PC-3 (cell line): ENCODE data around the gene MRPL57.
"Not testable (repeated sequence)": the region's sequence is repeated elsewhere in the genome, so short reads cannot be mapped to it uniquely, and the experiment has no call there.

Source experiments
- EZH2 ChIP-seq: fragments of 300-600 bp; sonication (generic); IDR thresholded peaks from one replicate; pipeline ENCODE4 v1.6.1; 2017; ENCODE audit warnings: antibody characterized with exemption, mild to moderate bottlenecking, low read length; ENCODE audit not compliant: unreplicated experiment
- EZH2phosphoT487 ChIP-seq: fragments of 300-600 bp; sonication (generic); IDR thresholded peaks from 2 replicates; pipeline ENCODE4 v1.6.1; 2018; ENCODE audit warnings: mild to moderate bottlenecking, antibody characterized with exemption, low read length, borderline replicate concordance
- TF ChIP-seq, protein P1 (sequence below): fragments of 300-600 bp; sonication (generic); conservative IDR thresholded peaks from 2 replicates; pipeline ENCODE4 v1.5.1; 2017; ENCODE audit warnings: antibody characterized with exemption, low read depth, mild to moderate bottlenecking, low read length

DNA sequence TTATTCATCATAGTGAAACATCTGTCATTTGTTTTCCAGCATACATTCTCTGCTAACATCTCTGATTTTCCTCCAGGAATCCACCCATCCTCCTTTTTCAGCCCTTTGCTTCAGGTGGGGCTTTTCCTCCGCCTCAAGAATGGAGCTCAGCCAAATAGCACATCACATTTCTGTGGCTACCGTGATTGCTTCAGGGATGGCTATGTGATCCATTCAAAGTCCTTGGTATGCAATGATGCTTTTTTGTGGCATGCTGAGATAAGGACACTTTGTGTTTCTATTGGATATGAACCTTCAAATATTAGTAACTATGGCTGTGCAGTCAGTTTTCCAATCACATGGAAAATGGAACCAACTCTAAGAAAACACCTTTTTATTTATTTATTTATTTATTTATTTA is 18.3 kb downstream of the MRPL57 start:
- TF ChIP-seq, protein P1, sequence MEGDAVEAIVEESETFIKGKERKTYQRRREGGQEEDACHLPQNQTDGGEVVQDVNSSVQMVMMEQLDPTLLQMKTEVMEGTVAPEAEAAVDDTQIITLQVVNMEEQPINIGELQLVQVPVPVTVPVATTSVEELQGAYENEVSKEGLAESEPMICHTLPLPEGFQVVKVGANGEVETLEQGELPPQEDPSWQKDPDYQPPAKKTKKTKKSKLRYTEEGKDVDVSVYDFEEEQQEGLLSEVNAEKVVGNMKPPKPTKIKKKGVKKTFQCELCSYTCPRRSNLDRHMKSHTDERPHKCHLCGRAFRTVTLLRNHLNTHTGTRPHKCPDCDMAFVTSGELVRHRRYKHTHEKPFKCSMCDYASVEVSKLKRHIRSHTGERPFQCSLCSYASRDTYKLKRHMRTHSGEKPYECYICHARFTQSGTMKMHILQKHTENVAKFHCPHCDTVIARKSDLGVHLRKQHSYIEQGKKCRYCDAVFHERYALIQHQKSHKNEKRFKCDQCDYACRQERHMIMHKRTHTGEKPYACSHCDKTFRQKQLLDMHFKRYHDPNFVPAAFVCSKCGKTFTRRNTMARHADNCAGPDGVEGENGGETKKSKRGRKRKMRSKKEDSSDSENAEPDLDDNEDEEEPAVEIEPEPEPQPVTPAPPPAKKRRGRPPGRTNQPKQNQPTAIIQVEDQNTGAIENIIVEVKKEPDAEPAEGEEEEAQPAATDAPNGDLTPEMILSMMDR: not testable (repeated sequence)
- TF ChIP-seq EZH2phosphoT487, EZH2: not testable (repeated sequence)
